H1 (cell line): ENCODE data around the gene APOL6. TPM values are rescaled to one million over a fixed set of nuclear protein-coding genes. Genes with fewer than 3 reads are reported as not detected.

Experiments
- CTCF ChIA-PET: fragments of 300-600 bp; sonication (Branson Sonifier 250); formaldehyde crosslinking; loops from one replicate; lab custom pipeline; 2021; ENCODE audit not compliant: partially characterized antibody; lab: Charles Lee
- POLR2A ChIA-PET: fragments of 300-600 bp; sonication (Branson Sonifier 250); formaldehyde crosslinking; loops from one replicate; lab custom pipeline; 2021; ENCODE audit warnings: inconsistent platforms; ENCODE audit not compliant: partially characterized antibody; lab: Charles Lee
- DNase-seq, 2 experiments: peaks; one replicate each; pipeline versions ENCODE4 v3.0.0 to v3.0.0-alpha.2; 2010 to 2022; ENCODE audit warnings: low spot score in 2 of 2, low read depth in 1 of 2, mixed read lengths in 1 of 2
- FAIRE-seq: peaks from 2 replicates; lab custom pipeline; 2011; peaks lifted over from hg19 to GRCh38; lab: Jason Lieb, UNC
- H2AFZ ChIP-seq: 2 replicates; pipeline ENCODE4 v1.8.1; 2012; ENCODE audit warnings: low read length, inconsistent platforms
- H2AK5ac ChIP-seq: 2 replicates; pipeline ENCODE4 v1.6.1; 2013; ENCODE audit warnings: low read depth, low read length
- H2BK120ac ChIP-seq: replicated peaks from 2 replicates; pipeline ENCODE3; 2013; ENCODE audit warnings: low read depth, low read length, inconsistent platforms
- H2BK12ac ChIP-seq: 2 replicates; pipeline ENCODE4 v1.6.1; 2013; ENCODE audit warnings: low read depth, low read length
- H2BK15ac ChIP-seq: 2 replicates; pipeline ENCODE4 v1.6.1; 2013; ENCODE audit warnings: low read length
- H2BK20ac ChIP-seq: 2 replicates; pipeline ENCODE4 v1.6.1; 2013; ENCODE audit warnings: low read length
- H2BK5ac ChIP-seq: 2 replicates; pipeline ENCODE4 v1.6.1; 2013; ENCODE audit warnings: low read depth, low read length
- H3K14ac ChIP-seq: 2 replicates; pipeline ENCODE4 v1.6.1; 2013; ENCODE audit warnings: inconsistent platforms; ENCODE audit not compliant: insufficient read length
- H3K18ac ChIP-seq: 2 replicates; pipeline ENCODE4 v1.6.1; 2013; ENCODE audit warnings: low read length; ENCODE audit errors: extremely low read depth
- H3K23ac ChIP-seq: 2 replicates; pipeline ENCODE4 v1.6.1; 2013; ENCODE audit warnings: inconsistent platforms; ENCODE audit not compliant: insufficient read length
- H3K23me2 ChIP-seq: 2 replicates; pipeline ENCODE4 v1.6.1; 2013; ENCODE audit warnings: low read depth, low read length
- H3K27ac ChIP-seq: 2 replicates; pipeline ENCODE4 v1.6.1; 2011; ENCODE audit warnings: low read depth, low read length, inconsistent platforms
- H3K27me3 ChIP-seq, 4 experiments: replicated peaks in 1 of 4; 1 replicate in 1 of 4; 2 replicates in 3 of 4; pipeline versions ENCODE4 v1.6.1 to v1.8.1; 2011 to 2013; ENCODE audit warnings: low read length in 3 of 4, mild to moderate bottlenecking in 3 of 4, inconsistent platforms in 2 of 4, mixed read lengths in 2 of 4, moderate library complexity in 1 of 4; ENCODE audit not compliant: control insufficient read depth in 3 of 4, insufficient read depth in 3 of 4; ENCODE audit errors: extremely low read depth in 1 of 4
- H3K36me3 ChIP-seq, 4 experiments: 2 replicates each; pipeline versions ENCODE4 v1.6.1 to v1.8.1; 2011 to 2013; ENCODE audit warnings: mild to moderate bottlenecking in 4 of 4, low read length in 3 of 4, moderate library complexity in 2 of 4, control low read depth in 1 of 4, inconsistent platforms in 1 of 4; ENCODE audit not compliant: insufficient read depth in 4 of 4, control insufficient read depth in 2 of 4
- H3K4ac ChIP-seq: replicated peaks from 2 replicates; pipeline ENCODE3; 2013; ENCODE audit warnings: low read length, low read depth, mixed read lengths, inconsistent platforms; ENCODE audit not compliant: insufficient read length
- H3K4me1 ChIP-seq, 4 experiments: replicated peaks in 1 of 4; 1 replicate in 1 of 4; 2 replicates in 3 of 4; pipeline versions ENCODE4 v1.6.1 to v1.8.1; 2011 to 2013; ENCODE audit warnings: low read length in 3 of 4, inconsistent platforms in 2 of 4, mixed read lengths in 1 of 4; ENCODE audit not compliant: insufficient read depth in 4 of 4, control insufficient read depth in 3 of 4
- H3K4me2 ChIP-seq, 2 experiments: 2 replicates each; pipeline versions ENCODE4 v1.6.1 to v1.8.1; 2011 to 2013; ENCODE audit warnings: low read depth in 2 of 2, low read length in 2 of 2, control low read depth in 1 of 2, inconsistent platforms in 1 of 2, mild to moderate bottlenecking in 1 of 2; ENCODE audit not compliant: insufficient read depth in 1 of 2
- H3K4me3 ChIP-seq, 4 experiments: fragments of 200-600, 300-600 bp in 1 of 4; sonication (generic), shearing (Covaris generic), sonication (Bioruptor Twin) in 1 of 4; 2 replicates each; pipeline versions ENCODE4 v1.5.1 to v1.8.1; 2011 to 2016; ENCODE audit warnings: low read length in 4 of 4, low read depth in 3 of 4, control low read depth in 2 of 4, inconsistent platforms in 2 of 4, mild to moderate bottlenecking in 2 of 4, mixed read lengths in 1 of 4, moderate library complexity in 1 of 4; ENCODE audit not compliant: insufficient read depth in 2 of 4; ENCODE audit errors: extremely low read depth in 1 of 4
- H3K56ac ChIP-seq: replicated peaks from 2 replicates; pipeline ENCODE3; 2013; ENCODE audit warnings: low read depth, mild to moderate bottlenecking, mixed read lengths, low read length, inconsistent platforms; ENCODE audit not compliant: insufficient read length
- H3K79me1 ChIP-seq: 2 replicates; pipeline ENCODE4 v1.6.1; 2013; ENCODE audit warnings: low read depth, low read length, control low read depth
- H3K79me2 ChIP-seq, 2 experiments: 2 replicates each; pipeline versions ENCODE4 v1.6.1 to v1.8.1; 2012 to 2013; ENCODE audit warnings: low read length in 2 of 2, mild to moderate bottlenecking in 2 of 2, inconsistent platforms in 1 of 2; ENCODE audit not compliant: insufficient read depth in 2 of 2, control insufficient read depth in 1 of 2
- H3K9ac ChIP-seq, 4 experiments: replicated peaks in 1 of 4; 1 replicate in 1 of 4; 2 replicates in 3 of 4; pipeline versions ENCODE4 v1.6.1 to v1.8.1; 2011 to 2013; ENCODE audit warnings: low read depth in 3 of 4, low read length in 3 of 4, control low read depth in 2 of 4, mild to moderate bottlenecking in 2 of 4, moderate library complexity in 2 of 4, inconsistent platforms in 1 of 4; ENCODE audit errors: extremely low read depth in 1 of 4
- H3K9me3 ChIP-seq, 2 experiments: 2 replicates each; pipeline versions ENCODE4 v1.6.1 to v1.8.1; 2012 to 2013; ENCODE audit warnings: mild to moderate bottlenecking in 2 of 2, moderate library complexity in 2 of 2, control low read depth in 1 of 2, inconsistent platforms in 1 of 2, low read depth in 1 of 2, low read length in 1 of 2, mixed read lengths in 1 of 2; ENCODE audit not compliant: insufficient read depth in 2 of 2
- H4K20me1 ChIP-seq, 2 experiments: replicated peaks in 1 of 2; 2 replicates each; pipeline versions ENCODE3 to v1.8.1; 2011 to 2013; ENCODE audit warnings: inconsistent platforms in 2 of 2, low read length in 2 of 2, mild to moderate bottlenecking in 1 of 2; ENCODE audit not compliant: insufficient read depth in 2 of 2, control insufficient read depth in 1 of 2
- H4K5ac ChIP-seq: 2 replicates; pipeline ENCODE4 v1.6.1; 2013; ENCODE audit warnings: low read length, low read depth, mixed read lengths, inconsistent platforms; ENCODE audit not compliant: insufficient read length
- H4K8ac ChIP-seq: 2 replicates; pipeline ENCODE4 v1.8.0; 2013; ENCODE audit warnings: mild to moderate bottlenecking, moderate library complexity, low read length, inconsistent platforms; ENCODE audit not compliant: insufficient read depth; ENCODE audit errors: extremely low read depth
- H4K91ac ChIP-seq: replicated peaks from 2 replicates; pipeline ENCODE3; 2013; ENCODE audit warnings: low read length, mixed read lengths, inconsistent platforms; ENCODE audit not compliant: insufficient read length
- CEBPB ChIP-seq: IDR thresholded peaks from 2 replicates; pipeline ENCODE4 v1.6.1; 2012; ENCODE audit warnings: low read depth, low read length
- POLR2AphosphoS5 ChIP-seq: IDR thresholded peaks from 2 replicates; pipeline ENCODE4 v1.6.1; 2011; ENCODE audit warnings: low read depth, low read length
- WGBS, 2 experiments: shearing (Covaris generic) in 1 of 2; methylation state at CpG; one replicate each; pipeline versions ENCODE4 v1.1.6 to v1.1.7; 2013 to 2015; ENCODE audit warnings: low lambda C conversion rate in 2 of 2, mixed read lengths in 2 of 2, inconsistent platforms in 1 of 2, low coverage in 1 of 2, missing lambda C conversion rate in 1 of 2; ENCODE audit not compliant: insufficient replicate concordance in 2 of 2, insufficient coverage in 1 of 2, insufficient read length in 1 of 2; ENCODE audit errors: extremely low coverage in 1 of 2, missing lambda C conversion rate in 1 of 2; 5-methylcytosine and 5-hydroxymethylcytosine counted together
- polyA plus RNA-seq, 7 experiments: library from polyadenylated mRNA; depleted of rRNA in 3 of 7; stranded (reverse) in 5 of 7; unstranded in 2 of 7; fragments of >200 nt in 5 of 7; fragments of 200-250 nt in 2 of 7; gene quantifications; 1 replicate in 5 of 7; 2 replicates in 1 of 7; 4 replicates in 1 of 7; pipeline versions ENCODE4 v1.2.1 to v1.2.3, GENCODE V29; 2011 to 2013; ENCODE audit warnings: missing spikeins in 2 of 7, mixed read lengths in 2 of 7
- total RNA-seq: library from RNA; stranded (reverse); fragmentation: NEBNext Ultra II Directional; extraction: Animal tissue kit (Norgen Biotek cat#: 25700); gene quantifications from 2 replicates; pipeline ENCODE4 v1.2.1, GENCODE V29; 2021

Gene APOL6
- total and polyA plus RNA-seq, 2 of the 8 experiments (the other 6 are each of a cell fraction or from before 2014, with no cell fraction given), result 0.06 to 0.13 TPM

DNA sequence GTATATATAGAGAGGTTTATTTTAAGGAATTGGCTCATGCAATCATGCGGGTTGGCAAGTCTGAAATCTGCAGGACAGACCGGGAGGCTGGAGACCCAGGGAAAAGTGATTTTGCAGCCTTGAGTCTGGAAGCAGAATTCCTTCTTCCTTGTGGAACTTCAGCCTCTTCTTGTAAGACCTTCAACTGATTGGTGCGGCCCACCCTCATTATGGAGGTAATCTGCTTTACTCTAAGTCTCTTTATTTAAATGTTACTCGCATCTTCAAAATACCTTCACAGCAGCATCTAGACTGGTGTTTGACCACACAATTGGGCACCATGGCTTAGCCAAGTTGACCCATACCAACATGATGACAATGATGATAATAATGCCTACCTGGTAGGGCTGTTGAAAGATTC lies 48.9 kb upstream of the APOL6 start:
- no peak overlapping the region for H2BK20ac ChIP-seq
- no peak overlapping the region for H3K27ac ChIP-seq
- FAIRE-seq, result no peak
- peaks cover 4% of the 10 kb centered on the region for H3K23me2 ChIP-seq
- H2BK12ac ChIP-seq, result no peak overlapping the region
- peaks cover 0 to 7% of the 10 kb centered on the region in 2 experiments; a peak in 1 of 4 replicates for H3K9me3 ChIP-seq
- H3K4me2 ChIP-seq, result no peak overlapping the region
- H3K18ac ChIP-seq, result no peak overlapping the region
- peaks cover 0 to 3% of the 10 kb centered on the region in 2 experiments; a peak in 1 of 4 replicates for H3K79me2 ChIP-seq
- ChIA-PET POLR2A (no interaction called here), CTCF (interaction anchor here (1.3 to 2.7 kb wide), 3 partner anchors 15 to 169 kb away, joined by 3 to 11 read pairs (median 3); no protein-coding TSS in a partner anchor)
- H3K23ac ChIP-seq, result no peak overlapping the region
- H3K56ac ChIP-seq, result no peak overlapping the region
- no peak overlapping the region for H4K5ac ChIP-seq
- H4K8ac ChIP-seq, result no peak overlapping the region
- H2AFZ ChIP-seq, result no peak overlapping the region
- no peak overlapping the region for H2BK5ac ChIP-seq
- 92% methylated on average over 4 of the region's 4 CpGs; no CpG with 5 or more reads in 1 of the 2 experiments for whole genome bisulfite sequencing, 2 experiments
- H2BK15ac ChIP-seq, result no peak overlapping the region
- H3K14ac ChIP-seq, result no peak overlapping the region
- H3K9ac ChIP-seq, result no peak overlapping the region
- no peak overlapping the region for H4K91ac ChIP-seq
- H3K4me1 ChIP-seq, result no peaks in the 10 kb centered on the region
- peaks cover 0 to 4% of the 10 kb centered on the region in 2 experiments for H4K20me1 ChIP-seq
- DNase-seq, result no peak
- no peak overlapping the region for H2BK120ac ChIP-seq
- H3K36me3 ChIP-seq, result no peaks in the 10 kb centered on the region
- H3K4me3 ChIP-seq, result no peak overlapping the region
- no peak overlapping the region for H2AK5ac ChIP-seq
- no peak overlapping the region for H3K4ac ChIP-seq
- H3K27me3 ChIP-seq, result no peaks in the 10 kb centered on the region
- H3K79me1 ChIP-seq, result no peaks in the 10 kb centered on the region; the same call in 1 of the 2 replicates
- TF ChIP-seq CEBPB (no peak), POLR2AphosphoS5 (no peak)
